WTC11 (cell line): ENCODE data around the gene ZNF555. TPM values are rescaled to one million over a fixed set of nuclear protein-coding genes. Genes with fewer than 3 reads are reported as not detected.

Source experiments
- ATAC-seq: fragments of 200-7000 bp; cut with Tn5 transposase; 2 replicates; pipeline ENCODE4 v1.10.0; 2021; ENCODE audit warnings: mild to moderate bottlenecking, moderate library complexity
- CTCF ChIA-PET: fragments of 300-600 bp; sonication (Branson Sonifier 250); formaldehyde crosslinking; loops from one replicate; lab custom pipeline; 2021; ENCODE audit warnings: antibody characterized with exemption; lab: Charles Lee
- POLR2A ChIA-PET: fragments of 350-600 bp; sonication (Branson Sonifier 250); formaldehyde crosslinking; loops from one replicate; lab custom pipeline; 2021; ENCODE audit warnings: antibody characterized with exemption; lab: Charles Lee
- DNase-seq: peaks from one replicate; pipeline ENCODE4 v3.0.0; 2021; ENCODE audit warnings: low spot score
- H3K27ac Mint-ChIP-seq: 2 replicates; pipeline ENCODE4 v1.8.0; 2021; ENCODE audit warnings: mixed read lengths
- H3K27me3 Mint-ChIP-seq: 2 replicates; pipeline ENCODE4 v1.8.0; 2021; ENCODE audit warnings: low read depth, mild to moderate bottlenecking, moderate library complexity, mixed read lengths
- H3K36me3 Mint-ChIP-seq: 2 replicates; pipeline ENCODE4 v1.8.0; 2021; ENCODE audit warnings: mixed read lengths
- H3K4me1 Mint-ChIP-seq: 2 replicates; pipeline ENCODE4 v1.8.0; 2022; ENCODE audit warnings: mixed read lengths
- H3K4me3 Mint-ChIP-seq: 2 replicates; pipeline ENCODE4 v1.8.0; 2021; ENCODE audit warnings: mild to moderate bottlenecking, moderate library complexity, mixed read lengths
- H3K9me3 Mint-ChIP-seq: 2 replicates; pipeline ENCODE4 v1.8.0; 2021; ENCODE audit warnings: mixed read lengths
- CBFB ChIP-seq: sonication (generic); formaldehyde crosslinking; IDR thresholded peaks from 2 replicates; pipeline ENCODE4 v1.8.1; 2022; ENCODE audit warnings: mild to moderate bottlenecking, low read depth, missing genetic modification reagents
- CREM ChIP-seq: sonication (generic); formaldehyde crosslinking; IDR thresholded peaks from 2 replicates; pipeline ENCODE4 v1.8.1; 2022; ENCODE audit warnings: mild to moderate bottlenecking, missing genetic modification reagents, moderate library complexity
- ELF4 ChIP-seq: sonication (generic); formaldehyde crosslinking; IDR thresholded peaks from 2 replicates; pipeline ENCODE4 v1.8.1; 2022; ENCODE audit warnings: low read depth, mild to moderate bottlenecking, moderate library complexity, missing genetic modification reagents
- FOXJ3 ChIP-seq: sonication (generic); formaldehyde crosslinking; IDR thresholded peaks from 2 replicates; pipeline ENCODE4 v1.9.0; 2021; ENCODE audit warnings: missing genetic modification reagents, mild to moderate bottlenecking, borderline replicate concordance
- GABPB1 ChIP-seq: sonication (generic); formaldehyde crosslinking; IDR thresholded peaks from 2 replicates; pipeline ENCODE4 v1.8.1; 2023; ENCODE audit warnings: mild to moderate bottlenecking, missing genetic modification reagents
- GTF2I ChIP-seq: fragments of 250-450 bp; sonication (Bioruptor Pico); conservative IDR thresholded peaks from 2 replicates; pipeline ENCODE4 v1.4.0; 2021; ENCODE audit warnings: mild to moderate bottlenecking
- MXD4 ChIP-seq: fragments of 250-450 bp; sonication (Bioruptor Pico); IDR thresholded peaks from 2 replicates; pipeline ENCODE4 v1.8.0; 2021; ENCODE audit warnings: mild to moderate bottlenecking, moderate library complexity, borderline replicate concordance
- NFATC4 ChIP-seq: fragments of 250-450 bp; sonication (Bioruptor Pico); IDR thresholded peaks from 2 replicates; pipeline ENCODE4 v1.9.0; 2021; ENCODE audit warnings: mild to moderate bottlenecking
- NFE2L1 ChIP-seq: sonication (generic); formaldehyde crosslinking; IDR thresholded peaks from 2 replicates; pipeline ENCODE4 v1.8.1; 2023; ENCODE audit warnings: missing genetic modification reagents
- NR3C1 ChIP-seq: sonication (generic); formaldehyde crosslinking; conservative IDR thresholded peaks from 2 replicates; pipeline ENCODE4 v1.8.1; 2023; ENCODE audit warnings: low read depth, mild to moderate bottlenecking, missing genetic modification reagents
- OVOL2 ChIP-seq: fragments of 250-450 bp; sonication (Bioruptor Pico); IDR thresholded peaks from 2 replicates; pipeline ENCODE4 v1.9.0; 2021; ENCODE audit warnings: mild to moderate bottlenecking, borderline replicate concordance
- PRRX2 ChIP-seq: fragments of 250-450 bp; sonication (Bioruptor Pico); IDR thresholded peaks from 2 replicates; pipeline ENCODE4 v1.8.0; 2021; ENCODE audit warnings: mild to moderate bottlenecking
- TEAD1 ChIP-seq: sonication (generic); formaldehyde crosslinking; IDR thresholded peaks from 2 replicates; pipeline ENCODE4 v1.8.0; 2022; ENCODE audit warnings: mild to moderate bottlenecking, missing genetic modification reagents
- ZBTB21 ChIP-seq: sonication (generic); formaldehyde crosslinking; IDR thresholded peaks from 2 replicates; pipeline ENCODE4 v1.8.1; 2023; ENCODE audit warnings: mild to moderate bottlenecking, missing genetic modification reagents, borderline replicate concordance
- ZNF121 ChIP-seq: sonication (generic); formaldehyde crosslinking; IDR thresholded peaks from 2 replicates; pipeline ENCODE4 v1.8.0; 2023; ENCODE audit warnings: missing genetic modification reagents
- total RNA-seq: library from RNA; stranded (reverse); gene quantifications from 3 replicates; pipeline ENCODE4 v1.2.3, GENCODE V29; 2021
- TF ChIP-seq, protein P1 (sequence below): fragments of 250-450 bp; sonication (Bioruptor Pico); IDR thresholded peaks from 2 replicates; pipeline ENCODE4 v1.9.0; 2021; ENCODE audit warnings: mild to moderate bottlenecking
- TF ChIP-seq, protein P2 (sequence below): sonication (generic); formaldehyde crosslinking; IDR thresholded peaks from 2 replicates; pipeline ENCODE4 v1.8.0; 2022; ENCODE audit warnings: mild to moderate bottlenecking, missing genetic modification reagents
- TF ChIP-seq, protein P3 (sequence below): sonication (generic); formaldehyde crosslinking; IDR thresholded peaks from 2 replicates; pipeline ENCODE4 v1.8.0; 2023; ENCODE audit warnings: missing genetic modification reagents
- TF ChIP-seq, protein P4 (sequence below): sonication (generic); formaldehyde crosslinking; IDR thresholded peaks from 2 replicates; pipeline ENCODE4 v1.8.1; 2023; ENCODE audit warnings: mild to moderate bottlenecking, missing genetic modification reagents, moderate library complexity
- TF ChIP-seq, protein P5 (sequence below): sonication (generic); formaldehyde crosslinking; IDR thresholded peaks from 2 replicates; pipeline ENCODE4 v1.8.1; 2022; ENCODE audit warnings: mild to moderate bottlenecking, missing genetic modification reagents, moderate library complexity, borderline replicate concordance
- TF ChIP-seq, protein P6 (sequence below): sonication (generic); formaldehyde crosslinking; IDR thresholded peaks from 2 replicates; pipeline ENCODE4 v1.8.1; 2022; ENCODE audit warnings: low read depth, mild to moderate bottlenecking, moderate library complexity, missing genetic modification reagents, borderline replicate concordance
- TF ChIP-seq, protein P7 (sequence below): fragments of 250-450 bp; sonication (Bioruptor Pico); conservative IDR thresholded peaks from 2 replicates; pipeline ENCODE4 v1.9.0; 2021; ENCODE audit warnings: mild to moderate bottlenecking
- TF ChIP-seq, protein P8 (sequence below): sonication (generic); formaldehyde crosslinking; conservative IDR thresholded peaks from 2 replicates; pipeline ENCODE4 v1.8.1; 2022; ENCODE audit warnings: mild to moderate bottlenecking, missing genetic modification reagents
- TF ChIP-seq, protein P9 (sequence below): sonication (generic); formaldehyde crosslinking; IDR thresholded peaks from 2 replicates; pipeline ENCODE4 v1.8.1; 2022; ENCODE audit warnings: missing genetic modification reagents, borderline replicate concordance

Gene ZNF555
- total RNA-seq, 1 experiment from 2014 or later = 6.6 TPM

DNA sequence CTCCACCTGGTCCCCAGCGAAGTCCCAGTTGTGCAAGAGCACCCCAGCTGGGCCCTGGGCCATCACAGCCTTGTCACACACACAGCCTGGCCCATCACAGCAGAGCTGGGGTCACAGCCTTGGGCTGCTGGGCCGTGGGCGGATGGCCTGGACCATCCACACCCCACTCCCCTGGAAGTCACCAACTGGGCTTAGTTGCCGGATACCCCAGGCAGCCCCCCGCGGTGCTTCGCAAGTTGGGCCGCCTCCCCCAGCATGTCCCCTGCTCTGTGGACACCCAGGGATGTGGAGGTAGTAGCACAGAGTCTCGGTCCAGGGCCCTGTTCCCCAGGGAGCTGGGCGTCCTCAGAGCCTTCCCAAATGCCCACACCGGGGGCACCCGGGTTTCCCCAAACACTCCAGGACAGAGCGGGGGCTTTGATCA is 26.1 kb upstream of the ZNF555 start:
- Mint-ChIP-seq H3K9me3 (no peaks in the 10 kb centered on the region; the same call in 1 of the 2 replicates), H3K36me3 (0 out of 2 replicates have a peak, but pooled peaks cover 3% of the 10 kb centered on the region), H3K4me3 (no peak overlapping the region)
- DNase-seq = no peak
- ChIA-PET POLR2A (interaction anchor here (1.0 kb wide), 1 partner anchor 11 kb away, joined by 7 read pairs; no protein-coding TSS in a partner anchor), CTCF (no interaction called here)
- ATAC-seq = no peak
- TF ChIP-seq PRRX2 (CRISPR knock-in tag) = no peak
- TF ChIP-seq, protein P1, sequence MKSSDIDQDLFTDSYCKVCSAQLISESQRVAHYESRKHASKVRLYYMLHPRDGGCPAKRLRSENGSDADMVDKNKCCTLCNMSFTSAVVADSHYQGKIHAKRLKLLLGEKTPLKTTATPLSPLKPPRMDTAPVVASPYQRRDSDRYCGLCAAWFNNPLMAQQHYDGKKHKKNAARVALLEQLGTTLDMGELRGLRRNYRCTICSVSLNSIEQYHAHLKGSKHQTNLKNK (CRISPR knock-in tag) = no peak
- no peak for TF ChIP-seq ZBTB21 (CRISPR knock-in tag)
- TF ChIP-seq, protein P2, sequence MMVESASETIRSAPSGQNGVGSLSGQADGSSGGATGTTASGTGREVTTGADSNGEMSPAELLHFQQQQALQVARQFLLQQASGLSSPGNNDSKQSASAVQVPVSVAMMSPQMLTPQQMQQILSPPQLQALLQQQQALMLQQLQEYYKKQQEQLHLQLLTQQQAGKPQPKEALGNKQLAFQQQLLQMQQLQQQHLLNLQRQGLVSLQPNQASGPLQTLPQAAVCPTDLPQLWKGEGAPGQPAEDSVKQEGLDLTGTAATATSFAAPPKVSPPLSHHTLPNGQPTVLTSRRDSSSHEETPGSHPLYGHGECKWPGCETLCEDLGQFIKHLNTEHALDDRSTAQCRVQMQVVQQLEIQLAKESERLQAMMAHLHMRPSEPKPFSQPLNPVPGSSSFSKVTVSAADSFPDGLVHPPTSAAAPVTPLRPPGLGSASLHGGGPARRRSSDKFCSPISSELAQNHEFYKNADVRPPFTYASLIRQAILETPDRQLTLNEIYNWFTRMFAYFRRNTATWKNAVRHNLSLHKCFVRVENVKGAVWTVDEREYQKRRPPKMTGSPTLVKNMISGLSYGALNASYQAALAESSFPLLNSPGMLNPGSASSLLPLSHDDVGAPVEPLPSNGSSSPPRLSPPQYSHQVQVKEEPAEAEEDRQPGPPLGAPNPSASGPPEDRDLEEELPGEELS (CRISPR knock-in tag) = no peak
- TF ChIP-seq, protein P3, sequence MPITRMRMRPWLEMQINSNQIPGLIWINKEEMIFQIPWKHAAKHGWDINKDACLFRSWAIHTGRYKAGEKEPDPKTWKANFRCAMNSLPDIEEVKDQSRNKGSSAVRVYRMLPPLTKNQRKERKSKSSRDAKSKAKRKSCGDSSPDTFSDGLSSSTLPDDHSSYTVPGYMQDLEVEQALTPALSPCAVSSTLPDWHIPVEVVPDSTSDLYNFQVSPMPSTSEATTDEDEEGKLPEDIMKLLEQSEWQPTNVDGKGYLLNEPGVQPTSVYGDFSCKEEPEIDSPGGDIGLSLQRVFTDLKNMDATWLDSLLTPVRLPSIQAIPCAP (CRISPR knock-in tag) = no peak
- no peak for TF ChIP-seq NFE2L1 (CRISPR knock-in tag)
- no peak for TF ChIP-seq NFATC4 (CRISPR knock-in tag)
- no peak for TF ChIP-seq GTF2I
- no peak for TF ChIP-seq MXD4 (CRISPR knock-in tag)
- no peak for TF ChIP-seq GABPB1 (CRISPR knock-in tag)
- TF ChIP-seq, protein P4, sequence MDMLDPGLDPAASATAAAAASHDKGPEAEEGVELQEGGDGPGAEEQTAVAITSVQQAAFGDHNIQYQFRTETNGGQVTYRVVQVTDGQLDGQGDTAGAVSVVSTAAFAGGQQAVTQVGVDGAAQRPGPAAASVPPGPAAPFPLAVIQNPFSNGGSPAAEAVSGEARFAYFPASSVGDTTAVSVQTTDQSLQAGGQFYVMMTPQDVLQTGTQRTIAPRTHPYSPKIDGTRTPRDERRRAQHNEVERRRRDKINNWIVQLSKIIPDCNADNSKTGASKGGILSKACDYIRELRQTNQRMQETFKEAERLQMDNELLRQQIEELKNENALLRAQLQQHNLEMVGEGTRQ (CRISPR knock-in tag) = no peak
- TF ChIP-seq OVOL2 = no peak
- TF ChIP-seq, protein P5, sequence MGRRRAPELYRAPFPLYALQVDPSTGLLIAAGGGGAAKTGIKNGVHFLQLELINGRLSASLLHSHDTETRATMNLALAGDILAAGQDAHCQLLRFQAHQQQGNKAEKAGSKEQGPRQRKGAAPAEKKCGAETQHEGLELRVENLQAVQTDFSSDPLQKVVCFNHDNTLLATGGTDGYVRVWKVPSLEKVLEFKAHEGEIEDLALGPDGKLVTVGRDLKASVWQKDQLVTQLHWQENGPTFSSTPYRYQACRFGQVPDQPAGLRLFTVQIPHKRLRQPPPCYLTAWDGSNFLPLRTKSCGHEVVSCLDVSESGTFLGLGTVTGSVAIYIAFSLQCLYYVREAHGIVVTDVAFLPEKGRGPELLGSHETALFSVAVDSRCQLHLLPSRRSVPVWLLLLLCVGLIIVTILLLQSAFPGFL (CRISPR knock-in tag) = no peak
- TF ChIP-seq, protein P6, sequence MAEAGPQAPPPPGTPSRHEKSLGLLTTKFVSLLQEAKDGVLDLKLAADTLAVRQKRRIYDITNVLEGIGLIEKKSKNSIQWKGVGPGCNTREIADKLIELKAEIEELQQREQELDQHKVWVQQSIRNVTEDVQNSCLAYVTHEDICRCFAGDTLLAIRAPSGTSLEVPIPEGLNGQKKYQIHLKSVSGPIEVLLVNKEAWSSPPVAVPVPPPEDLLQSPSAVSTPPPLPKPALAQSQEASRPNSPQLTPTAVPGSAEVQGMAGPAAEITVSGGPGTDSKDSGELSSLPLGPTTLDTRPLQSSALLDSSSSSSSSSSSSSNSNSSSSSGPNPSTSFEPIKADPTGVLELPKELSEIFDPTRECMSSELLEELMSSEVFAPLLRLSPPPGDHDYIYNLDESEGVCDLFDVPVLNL (CRISPR knock-in tag) = no peak
- TF ChIP-seq, all 79 proteins: peak for 0
- Mint-ChIP-seq H3K4me1 (no peaks in the 10 kb centered on the region), H3K27ac (no peak overlapping the region), H3K27me3 (no peaks in the 10 kb centered on the region)

DNA sequence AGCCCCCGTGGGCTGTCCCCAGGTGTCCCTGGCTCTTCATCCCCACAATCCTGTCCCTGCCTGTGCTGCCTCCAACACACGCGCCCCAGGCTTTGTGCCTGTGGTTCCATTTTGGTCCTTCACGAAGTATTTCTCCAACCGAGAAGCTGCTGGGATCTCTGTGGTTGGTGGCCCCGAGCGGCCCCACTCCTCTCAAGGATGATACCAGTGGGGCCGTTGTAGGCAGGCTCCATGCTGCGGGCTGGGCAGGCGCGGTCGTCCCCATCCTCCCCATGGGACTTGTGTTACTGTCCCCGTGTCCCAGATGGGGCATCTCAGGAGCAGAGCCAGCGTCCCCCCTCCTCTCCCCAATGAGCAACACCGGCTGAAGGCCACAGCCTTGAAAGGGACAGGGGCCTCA is 25.4 kb upstream of the ZNF555 start:
- H3K27me3 Mint-ChIP-seq = no peaks in the 10 kb centered on the region
- H3K36me3 Mint-ChIP-seq = 0 out of 2 replicates have a peak, but pooled peaks cover 3% of the 10 kb centered on the region
- ATAC-seq (no peak), DNase-seq (no peak)
- H3K4me3 Mint-ChIP-seq = no peak overlapping the region
- no peak overlapping the region for H3K27ac Mint-ChIP-seq
- CTCF ChIA-PET = no interaction called here
- H3K9me3 Mint-ChIP-seq = no peaks in the 10 kb centered on the region; the same call in 1 of the 2 replicates
- H3K4me1 Mint-ChIP-seq = no peaks in the 10 kb centered on the region
- POLR2A ChIA-PET = interaction anchor here (1.0 kb wide), 1 partner anchor 11 kb away, joined by 7 read pairs; no protein-coding TSS in a partner anchor
- TF ChIP-seq CBFB (CRISPR knock-in tag) = no peak
- TF ChIP-seq TEAD1 = no peak
- TF ChIP-seq, protein P7, sequence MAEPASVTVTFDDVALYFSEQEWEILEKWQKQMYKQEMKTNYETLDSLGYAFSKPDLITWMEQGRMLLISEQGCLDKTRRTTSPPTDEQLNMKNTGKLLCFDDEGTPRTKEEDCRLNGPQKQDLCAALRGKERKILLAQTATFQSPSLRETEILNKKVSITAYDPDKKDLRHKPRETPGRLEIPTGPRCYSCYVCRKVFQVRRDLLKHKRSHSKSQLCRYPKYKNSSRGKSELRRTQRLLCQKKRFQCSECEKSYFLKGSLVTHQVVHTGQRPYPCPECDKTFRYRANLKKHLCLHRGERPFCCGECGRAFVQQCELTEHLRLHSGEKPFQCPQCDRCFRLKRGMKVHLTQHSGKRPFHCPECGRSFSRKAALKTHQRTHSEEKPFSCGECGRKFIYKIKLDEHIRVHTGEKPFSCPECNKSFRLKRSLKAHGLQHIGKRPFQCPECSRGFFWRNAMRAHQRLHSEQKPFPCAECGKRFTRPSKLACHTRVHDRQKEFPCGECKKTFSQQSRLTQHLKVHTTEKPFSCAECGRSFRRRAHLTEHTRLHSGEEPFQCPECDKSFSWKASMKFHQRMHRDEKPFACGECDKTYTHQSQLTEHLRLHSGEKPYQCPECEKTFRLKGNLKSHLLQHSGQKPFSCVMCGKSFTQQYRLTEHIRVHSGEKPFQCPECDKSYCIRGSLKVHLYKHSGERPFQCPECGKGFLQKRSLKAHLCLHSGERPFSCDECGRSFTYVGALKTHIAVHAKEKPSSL (CRISPR knock-in tag) = no peak
- TF ChIP-seq NFE2L1 (CRISPR knock-in tag) = no peak
- TF ChIP-seq ZNF121 (CRISPR knock-in tag) = no peak
- TF ChIP-seq, protein P1 (CRISPR knock-in tag) = no peak
- TF ChIP-seq, protein P8, sequence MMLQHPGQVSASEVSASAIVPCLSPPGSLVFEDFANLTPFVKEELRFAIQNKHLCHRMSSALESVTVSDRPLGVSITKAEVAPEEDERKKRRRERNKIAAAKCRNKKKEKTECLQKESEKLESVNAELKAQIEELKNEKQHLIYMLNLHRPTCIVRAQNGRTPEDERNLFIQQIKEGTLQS (CRISPR knock-in tag) = no peak
- no peak for TF ChIP-seq FOXJ3 (CRISPR knock-in tag)
- TF ChIP-seq, protein P9, sequence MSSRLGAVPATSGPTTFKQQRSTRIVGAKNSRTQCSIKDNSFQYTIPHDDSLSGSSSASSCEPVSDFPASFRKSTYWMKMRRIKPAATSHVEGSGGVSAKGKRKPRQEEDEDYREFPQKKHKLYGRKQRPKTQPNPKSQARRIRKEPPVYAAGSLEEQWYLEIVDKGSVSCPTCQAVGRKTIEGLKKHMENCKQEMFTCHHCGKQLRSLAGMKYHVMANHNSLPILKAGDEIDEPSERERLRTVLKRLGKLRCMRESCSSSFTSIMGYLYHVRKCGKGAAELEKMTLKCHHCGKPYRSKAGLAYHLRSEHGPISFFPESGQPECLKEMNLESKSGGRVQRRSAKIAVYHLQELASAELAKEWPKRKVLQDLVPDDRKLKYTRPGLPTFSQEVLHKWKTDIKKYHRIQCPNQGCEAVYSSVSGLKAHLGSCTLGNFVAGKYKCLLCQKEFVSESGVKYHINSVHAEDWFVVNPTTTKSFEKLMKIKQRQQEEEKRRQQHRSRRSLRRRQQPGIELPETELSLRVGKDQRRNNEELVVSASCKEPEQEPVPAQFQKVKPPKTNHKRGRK (CRISPR knock-in tag) = no peak
- TF ChIP-seq ELF4 = no peak
- TF ChIP-seq CREM (CRISPR knock-in tag) = no peak
- no peak for TF ChIP-seq NR3C1 (CRISPR knock-in tag)
